Dendritic cell treated with granulocyte-macrophage colony-stimulating factor and Interleukin-4, amounts not matched to agents 40 ng/mL and 50 ng/mL, for 4 days (primary cell): ENCODE measurements around the gene RAB11FIP2.

ENCODE experiments used
- H3K27ac Mint-ChIP-seq: one replicate; pipeline ENCODE4 v1.8.0; 2022; ENCODE audit warnings: mild to moderate bottlenecking, mixed read lengths
- H3K27me3 Mint-ChIP-seq: one replicate; pipeline ENCODE4 v1.8.0; 2022; ENCODE audit warnings: mild to moderate bottlenecking, mixed read lengths
- H3K36me3 Mint-ChIP-seq: one replicate; pipeline ENCODE4 v1.8.0; 2022; ENCODE audit warnings: low read depth, mixed read lengths
- H3K4me1 Mint-ChIP-seq: one replicate; pipeline ENCODE4 v1.8.0; 2022; ENCODE audit warnings: low read depth, mixed read lengths
- H3K4me3 Mint-ChIP-seq: one replicate; pipeline ENCODE4 v1.8.0; 2022; ENCODE audit warnings: mild to moderate bottlenecking, moderate library complexity, mixed read lengths
- H3K9me3 Mint-ChIP-seq: one replicate; pipeline ENCODE4 v1.8.0; 2022; ENCODE audit warnings: mixed read lengths
- intact Hi-C: fragments of 100-400 bp; cut with micrococcal nuclease; formaldehyde crosslinking; loops from one replicate; pipeline ENCODE4 v1.15.0; 2022

RAB11FIP2 gene

DNA sequence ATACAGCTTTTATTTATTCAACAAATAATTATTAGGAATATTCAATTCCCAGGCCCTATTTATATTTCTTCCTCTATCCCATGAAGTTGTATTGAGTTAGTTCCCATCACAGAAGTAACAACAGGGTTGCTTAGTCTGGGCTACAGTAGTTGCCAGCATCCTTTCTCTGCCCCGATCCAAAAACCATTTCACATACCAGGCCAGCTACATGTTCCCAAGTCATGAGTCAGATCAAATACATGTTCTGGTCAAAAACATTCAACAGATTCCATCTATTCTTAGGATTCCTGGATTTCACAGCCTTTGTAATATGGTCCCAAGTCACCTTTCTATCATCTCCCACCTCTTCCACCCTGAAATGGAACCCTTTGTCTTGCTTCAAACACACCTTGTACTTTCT, 91.6 kb downstream of the RAB11FIP2 start:
- Mint-ChIP-seq H3K36me3 (no peaks in the 10 kb centered on the region), H3K27me3 (peaks cover 5% of the 10 kb centered on the region), H3K9me3 (no peaks in the 10 kb centered on the region), H3K4me1 (no peaks in the 10 kb centered on the region), H3K27ac (no peak overlapping the region), H3K4me3 (no peak overlapping the region)
- intact Hi-C loops: no loop called here
